Inferior parietal cortex (tissue), 1 donor: ENCODE data around the gene IGSF22.
"Not testable (repeated sequence)": the region's sequence is repeated elsewhere in the genome, so short reads cannot be mapped to it uniquely, and the experiment has no call there.

Experiments
- DNase-seq: peaks from one replicate; pipeline ENCODE4 v3.0.0-alpha.2; 2016; ENCODE audit errors: extremely low spot score

Gene IGSF22

DNA sequence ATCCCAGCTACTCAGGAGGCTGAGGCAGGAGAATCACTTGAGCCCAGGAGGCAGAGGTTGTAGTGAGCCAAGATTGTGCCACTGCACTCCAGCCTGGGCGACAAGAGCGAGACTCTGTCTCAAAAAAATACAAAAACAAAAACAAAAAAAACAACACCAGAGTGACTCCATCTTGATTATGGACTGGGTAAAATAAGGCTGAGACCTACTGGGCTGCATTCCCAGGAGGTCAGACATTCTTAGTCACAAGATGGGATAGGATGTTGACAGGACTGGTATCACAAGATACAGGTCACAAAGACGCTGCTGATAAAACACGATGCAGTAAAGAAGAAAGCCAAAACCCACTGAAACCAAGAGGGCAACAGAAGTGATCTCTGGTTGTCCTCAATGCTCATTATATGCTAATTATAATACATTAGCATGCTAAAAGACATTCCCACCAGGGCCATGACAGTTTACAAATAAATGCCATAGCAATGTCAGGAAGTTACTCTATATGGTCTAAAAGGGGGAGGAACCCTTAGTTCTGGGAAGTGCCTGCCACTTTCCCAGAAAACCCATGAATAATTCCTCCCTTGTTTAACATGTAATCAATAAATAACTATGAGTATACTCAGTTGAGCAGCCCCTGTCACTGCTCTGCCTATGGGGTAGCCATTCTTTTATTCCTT is 34.4 kb downstream of the IGSF22 start:
- not testable (repeated sequence) for DNase-seq

GRCh38 chr11:18684267-18684666 is 41.7 kb downstream of the IGSF22 start:
- DNase-seq, result no peak

DNA sequence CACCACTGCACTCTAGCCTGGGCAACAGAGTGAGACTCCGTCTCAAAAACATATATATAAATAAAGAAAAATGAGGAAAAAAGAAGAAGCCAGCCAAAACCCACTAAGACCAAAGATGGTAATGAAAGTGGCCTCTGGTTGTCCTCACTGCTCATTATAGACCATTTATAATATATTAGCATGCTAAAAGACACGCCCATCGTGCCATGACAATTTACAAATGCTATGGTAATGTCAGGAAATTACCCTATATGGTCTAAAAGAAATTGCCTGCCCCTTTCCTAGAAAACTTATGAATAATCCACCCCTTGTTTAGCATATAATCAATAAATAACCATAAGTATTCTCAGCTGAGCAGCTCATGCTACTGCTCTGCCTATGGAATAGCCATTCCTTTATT is 43.5 kb downstream of the IGSF22 start:
- no peak for DNase-seq

DNA sequence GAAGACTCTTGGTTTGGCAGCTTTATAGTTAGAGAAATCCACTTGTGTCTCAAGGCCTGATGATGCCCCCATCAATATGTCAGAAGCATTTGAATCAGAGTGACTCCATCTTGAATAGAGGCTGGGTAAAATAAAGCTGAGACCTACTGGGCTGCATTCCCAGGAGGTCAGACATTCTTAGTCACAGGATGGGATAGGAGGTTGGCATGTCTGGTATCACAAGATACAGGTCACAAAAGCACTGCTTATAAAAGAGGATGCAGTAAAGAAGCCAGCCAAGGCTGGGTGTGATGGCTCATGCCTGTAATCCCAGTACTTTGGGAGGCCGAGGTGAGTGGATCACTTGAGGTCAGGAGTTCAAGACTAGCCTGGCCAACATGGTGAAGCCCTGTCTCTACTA is 44.0 kb downstream of the IGSF22 start:
- DNase-seq, result not testable (repeated sequence)

DNA sequence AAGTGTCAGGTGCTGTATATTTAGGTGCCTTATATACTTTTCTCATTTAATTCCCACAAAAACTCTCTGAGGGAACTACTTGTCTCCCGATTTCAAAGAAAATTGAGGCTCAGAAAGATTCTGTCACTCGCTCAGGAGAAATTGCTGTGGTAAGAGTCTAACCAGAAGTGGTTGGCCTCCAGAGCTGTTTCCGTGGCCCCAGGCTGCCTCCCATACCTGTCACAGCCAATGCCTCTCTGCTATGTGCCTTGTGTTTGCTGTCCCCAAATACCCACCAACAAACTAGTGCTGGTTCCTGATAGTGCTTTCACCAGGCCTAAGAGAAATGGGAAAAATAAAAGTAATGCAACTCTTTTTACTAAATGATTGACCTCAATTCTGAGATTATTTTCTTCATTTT is 48.4 kb downstream of the IGSF22 start:
- DNase-seq, result no peak

DNA sequence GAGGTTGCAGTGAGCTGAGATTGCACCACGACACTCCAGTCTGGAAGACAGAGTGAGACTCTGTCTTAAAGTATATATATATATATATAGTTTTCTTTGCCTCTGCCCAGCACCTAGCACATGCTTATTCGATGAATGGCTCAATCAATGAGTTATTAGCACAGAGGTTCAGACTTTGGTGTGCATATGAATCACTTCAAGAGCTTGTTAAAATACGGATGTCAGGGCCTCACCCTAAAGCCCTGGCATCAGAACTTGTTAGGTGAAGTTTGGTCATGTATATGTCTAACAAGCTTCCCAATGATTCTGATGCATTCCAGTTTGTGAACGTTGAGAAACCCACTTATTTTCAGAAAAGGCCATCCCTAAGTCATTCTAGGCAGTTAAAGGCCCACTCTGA is 49.2 kb downstream of the IGSF22 start:
- DNase-seq, result no peak

DNA sequence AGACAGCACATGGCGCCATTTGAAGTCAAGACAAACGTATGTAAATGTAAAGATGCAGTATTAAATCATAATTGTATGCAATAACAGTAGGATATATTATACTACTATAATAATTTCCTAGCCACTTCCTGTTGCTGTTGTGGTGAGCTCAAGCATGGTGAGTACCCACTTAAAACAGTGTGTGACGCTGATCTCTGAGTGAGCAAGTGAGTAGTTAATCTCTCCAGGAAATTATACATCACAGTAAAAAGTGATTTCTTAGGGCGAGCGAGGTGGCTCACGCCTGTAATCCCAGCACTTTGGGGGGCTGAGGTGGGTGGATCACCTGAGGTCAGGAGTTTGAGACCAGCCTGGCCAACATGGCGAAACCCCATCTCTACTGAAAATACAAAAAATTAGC is 53.8 kb downstream of the IGSF22 start:
- not testable (repeated sequence) for DNase-seq

DNA sequence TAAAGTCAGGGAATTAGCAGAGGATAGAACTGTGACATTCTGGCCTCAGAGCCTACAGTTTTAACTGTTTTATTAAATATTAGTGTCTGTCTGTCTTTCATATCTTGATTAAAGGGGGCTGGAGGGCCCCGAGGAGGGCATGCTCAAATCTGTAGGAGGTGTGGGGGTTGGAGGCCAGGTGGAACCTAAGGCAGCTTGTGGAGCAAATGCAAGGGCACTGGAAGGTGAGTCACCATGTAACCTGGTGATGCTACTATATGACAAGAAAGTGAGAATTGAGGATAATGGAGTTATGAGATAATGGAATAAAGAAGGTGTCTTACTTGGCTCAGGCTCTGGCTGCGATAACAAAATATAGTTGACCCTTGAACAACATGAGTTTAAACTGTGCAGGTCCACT is 54.7 kb downstream of the IGSF22 start:
- DNase-seq, result no peak

DNA sequence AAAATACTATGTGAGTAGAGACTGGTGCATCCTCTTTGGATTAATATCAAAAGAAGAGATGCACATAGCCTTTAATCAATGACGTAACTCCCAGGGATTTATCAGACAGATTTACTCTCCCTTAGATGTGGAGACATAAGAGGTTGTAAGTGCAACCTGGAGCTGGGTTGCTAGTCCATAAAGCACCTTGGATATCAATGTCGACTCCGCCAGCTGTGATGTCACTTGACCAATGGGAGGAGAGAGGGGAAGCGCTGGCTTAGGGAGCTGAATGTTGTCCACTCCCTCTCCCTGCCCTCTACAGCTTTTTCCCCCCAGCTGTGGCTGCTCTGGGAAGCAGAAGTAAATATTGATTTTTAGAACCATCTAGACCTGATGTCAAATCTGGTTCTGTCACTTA is 56.3 kb downstream of the IGSF22 start:
- DNase-seq, result no peak

DNA sequence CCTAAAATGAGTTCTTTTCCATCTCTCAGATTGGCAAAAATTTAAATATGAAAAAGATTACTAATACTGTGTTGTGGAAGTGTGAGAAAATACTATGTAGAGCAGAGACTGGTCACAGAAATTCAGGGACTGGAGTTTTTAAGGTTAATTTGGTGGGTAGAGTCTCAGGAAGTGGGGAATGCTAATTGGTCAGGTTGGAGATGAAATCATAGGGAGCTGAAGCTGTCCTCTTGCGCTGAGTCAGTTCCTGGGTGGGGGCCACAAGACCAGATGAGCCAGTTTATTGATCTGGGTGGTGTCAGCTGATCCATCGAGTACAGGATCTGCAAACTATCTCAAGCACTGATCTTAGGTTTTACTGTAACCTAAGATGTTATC is 56.8 kb downstream of the IGSF22 start:
- no peak for DNase-seq

GRCh38 chr11:18668131-18668530 is 57.9 kb downstream of the IGSF22 start:
- no peak for DNase-seq

DNA sequence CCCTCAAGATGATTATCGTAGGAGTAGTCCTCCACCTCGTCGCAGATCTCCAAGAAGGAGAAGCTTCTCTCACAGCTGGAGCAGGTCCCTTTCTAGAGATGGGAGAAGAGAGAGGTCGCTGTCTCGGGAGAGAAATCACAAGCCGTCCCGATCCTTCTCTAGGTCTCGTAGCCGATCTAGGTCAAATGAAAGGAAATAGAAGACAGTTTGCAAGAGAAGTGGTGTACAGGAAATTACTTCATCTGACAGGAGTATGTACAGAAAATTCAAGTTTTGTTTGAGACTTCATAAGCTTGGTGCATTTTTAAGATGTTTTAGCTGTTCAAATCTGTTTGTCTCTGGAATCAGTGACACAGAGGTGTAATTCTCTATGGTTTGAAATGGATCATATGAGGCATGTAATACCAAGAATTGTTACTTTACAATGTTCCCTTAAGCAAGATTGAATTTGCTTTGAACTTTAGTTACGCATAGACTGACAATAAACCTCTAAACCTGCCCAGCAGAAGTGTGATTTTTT is 60.6 kb downstream of the IGSF22 start:
- DNase-seq, result not testable (repeated sequence)

- DNase-seq, result no peak
Observed at GRCh38 chr11:18657673-18658072, 68.3 kb downstream of the IGSF22 start.
